K562 (cell line): Measurements from ENCODE around the gene GTPBP1. TPM values are rescaled to one million over a fixed set of nuclear protein-coding genes. Genes with fewer than 3 reads are reported as not detected.
A peak's percentile ranks its signal among the peaks of the same experiment; 100 is the strongest.

Source experiments
- BRCA1 ChIP-seq, 2 experiments: fragments of 450-650 bp in 1 of 2; sonication (generic) in 1 of 2; formaldehyde crosslinking in 1 of 2; IDR thresholded peaks; 2 replicates each; pipeline versions ENCODE4 v1.5.0 to v1.6.1; 2017 to 2020; ENCODE audit warnings: mild to moderate bottlenecking in 1 of 2, missing genetic modification reagents in 1 of 2
- FOXP1 ChIP-seq: sonication (generic); formaldehyde crosslinking; IDR thresholded peaks from 2 replicates; pipeline ENCODE4 v1.8.0; 2022; ENCODE audit warnings: mild to moderate bottlenecking, missing genetic modification reagents
- GABPB1 ChIP-seq: sonication (generic); formaldehyde crosslinking; IDR thresholded peaks from 2 replicates; pipeline ENCODE4 v1.8.0; 2022; ENCODE audit warnings: mild to moderate bottlenecking, missing genetic modification reagents
- GATA2 ChIP-seq: sonication (generic); formaldehyde crosslinking; IDR thresholded peaks from 2 replicates; pipeline ENCODE4 v1.4.0; 2020; ENCODE audit warnings: mild to moderate bottlenecking, missing genetic modification reagents
- HCFC1 ChIP-seq: IDR thresholded peaks from 2 replicates; pipeline ENCODE4 v1.6.1; 2012; ENCODE audit warnings: low read depth, low read length, improper control_type of control experiment
- IRF2 ChIP-seq: sonication (generic); formaldehyde crosslinking; IDR thresholded peaks from 2 replicates; pipeline ENCODE4 v1.8.1; 2022; ENCODE audit warnings: mild to moderate bottlenecking, missing genetic modification reagents
- MBD2 ChIP-seq: sonication (generic); IDR thresholded peaks from 2 replicates; pipeline ENCODE4 v1.6.1; 2016; ENCODE audit warnings: low read depth, borderline replicate concordance
- MYBL2 ChIP-seq, 2 experiments: fragments of 450-650 bp in 1 of 2; sonication (generic) in 1 of 2; formaldehyde crosslinking in 1 of 2; IDR thresholded peaks; 2 replicates each; pipeline versions ENCODE4 v1.6.1 to v1.8.1; 2017 to 2022; ENCODE audit warnings: borderline replicate concordance in 1 of 2, inconsistent platforms in 1 of 2, low read depth in 1 of 2, mild to moderate bottlenecking in 1 of 2, missing genetic modification reagents in 1 of 2, moderate library complexity in 1 of 2
- NFE2L1 ChIP-seq: fragments of 450-650 bp; IDR thresholded peaks from 2 replicates; pipeline ENCODE4 v1.6.1; 2016; ENCODE audit warnings: missing genetic modification characterization, low read depth, mild to moderate bottlenecking, missing compliant biosample characterization, moderate library complexity, borderline replicate concordance
- NR1H2 ChIP-seq: sonication (generic); formaldehyde crosslinking; IDR thresholded peaks from 2 replicates; pipeline ENCODE4 v1.4.0; 2020; ENCODE audit warnings: mild to moderate bottlenecking, missing genetic modification reagents
- PHTF2 ChIP-seq: fragments of 250-450 bp; sonication (Bioruptor Pico); IDR thresholded peaks from 2 replicates; pipeline ENCODE4 v1.5.0; 2021; ENCODE audit warnings: mild to moderate bottlenecking
- SAFB2 ChIP-seq: fragments of 200-400 bp; formaldehyde crosslinking; IDR thresholded peaks from 2 replicates; pipeline ENCODE4 v1.6.1; 2018; ENCODE audit warnings: borderline replicate concordance, low read length, low read depth, moderate library complexity; ENCODE audit not compliant: severe bottlenecking
- SOX6 ChIP-seq: fragments of 450-650 bp; IDR thresholded peaks from 2 replicates; pipeline ENCODE4 v1.6.1; 2014; ENCODE audit warnings: mild to moderate bottlenecking
- SP1 ChIP-seq: sonication (generic); formaldehyde crosslinking; IDR thresholded peaks from 2 replicates; pipeline ENCODE4 v1.8.1; 2022; ENCODE audit warnings: mild to moderate bottlenecking, missing genetic modification reagents
- TEAD4 ChIP-seq, 2 experiments: sonication (generic) in 1 of 2; formaldehyde crosslinking in 1 of 2; IDR thresholded peaks; 2 replicates each; pipeline versions ENCODE4 v1.6.1 to v1.8.0; 2012 to 2022; ENCODE audit warnings: borderline replicate concordance in 1 of 2, inconsistent platforms in 1 of 2, low read length in 1 of 2, mild to moderate bottlenecking in 1 of 2, missing genetic modification reagents in 1 of 2
- TSC22D4 ChIP-seq: fragments of 450-650 bp; IDR thresholded peaks from 2 replicates; pipeline ENCODE4 v1.6.1; 2016; ENCODE audit warnings: missing genetic modification characterization, missing biosample characterization, control low read depth
- ZFPM2 ChIP-seq: fragments of 250-450 bp; sonication (Bioruptor Pico); IDR thresholded peaks from 2 replicates; pipeline ENCODE4 v1.5.1; 2022; ENCODE audit warnings: mild to moderate bottlenecking
- ZNF232 ChIP-seq: sonication (generic); formaldehyde crosslinking; IDR thresholded peaks from 2 replicates; pipeline ENCODE4 v1.8.0; 2022; ENCODE audit warnings: mild to moderate bottlenecking, missing genetic modification reagents
- ZNF282 ChIP-seq: sonication (generic); formaldehyde crosslinking; IDR thresholded peaks from 2 replicates; pipeline ENCODE4 v1.8.1; 2023; ENCODE audit warnings: missing genetic modification reagents
- polyA plus RNA-seq, 8 experiments: library from polyadenylated mRNA; depleted of rRNA in 4 of 8; stranded (reverse) in 5 of 8; unstranded in 3 of 8; fragments of >200 nt; fragmentation: Nextera tagmentation in 2 of 8; fragmentation: Illumina TruSeq in 1 of 8; extraction: Ambion mirVana in 2 of 8; extraction: Trizol in 1 of 8; gene quantifications; 2 replicates each; pipeline versions ENCODE4 v1.2.1 to v1.2.3, GENCODE V29; 2011 to 2014; ENCODE audit warnings: inconsistent platforms in 1 of 8, missing spikeins in 1 of 8
- total RNA-seq, 7 experiments: library from RNA; depleted of rRNA in 6 of 7; stranded (reverse); fragments of >200 nt in 6 of 7; fragmentation: Illumina TruSeq in 2 of 7; extraction: Trizol in 2 of 7; gene quantifications; 2 replicates each; pipeline versions ENCODE4 v1.2.1 to v1.2.3, GENCODE V29; 2011 to 2021; ENCODE audit warnings: low replicate concordance in 1 of 7
- TF ChIP-seq, protein P1 (sequence below): fragments of 200-800 bp; sonication (Bioruptor generic); IDR thresholded peaks from 2 replicates; pipeline ENCODE4 v1.6.1; 2017; ENCODE audit warnings: missing genetic modification characterization, missing compliant biosample characterization
- TF ChIP-seq, protein P2 (sequence below): fragments of 450-650 bp; IDR thresholded peaks from 2 replicates; pipeline ENCODE4 v1.6.1; 2016
- TF ChIP-seq, protein P3 (sequence below): fragments of 450-650 bp; IDR thresholded peaks from 2 replicates; pipeline ENCODE4 v1.6.1; 2016; ENCODE audit warnings: antibody characterized with exemption
- TF ChIP-seq, protein P4 (sequence below): fragments of 250-450 bp; sonication (Bioruptor Pico); IDR thresholded peaks from 2 replicates; pipeline ENCODE4 v1.5.1; 2021; ENCODE audit warnings: mild to moderate bottlenecking

The GTPBP1 gene
- total and polyA plus RNA-seq, 9 of the 15 experiments (the other 6 are each of a cell fraction or from before 2014, with no cell fraction given), result 0.83 to 53.2 (median 23.3) TPM

DNA sequence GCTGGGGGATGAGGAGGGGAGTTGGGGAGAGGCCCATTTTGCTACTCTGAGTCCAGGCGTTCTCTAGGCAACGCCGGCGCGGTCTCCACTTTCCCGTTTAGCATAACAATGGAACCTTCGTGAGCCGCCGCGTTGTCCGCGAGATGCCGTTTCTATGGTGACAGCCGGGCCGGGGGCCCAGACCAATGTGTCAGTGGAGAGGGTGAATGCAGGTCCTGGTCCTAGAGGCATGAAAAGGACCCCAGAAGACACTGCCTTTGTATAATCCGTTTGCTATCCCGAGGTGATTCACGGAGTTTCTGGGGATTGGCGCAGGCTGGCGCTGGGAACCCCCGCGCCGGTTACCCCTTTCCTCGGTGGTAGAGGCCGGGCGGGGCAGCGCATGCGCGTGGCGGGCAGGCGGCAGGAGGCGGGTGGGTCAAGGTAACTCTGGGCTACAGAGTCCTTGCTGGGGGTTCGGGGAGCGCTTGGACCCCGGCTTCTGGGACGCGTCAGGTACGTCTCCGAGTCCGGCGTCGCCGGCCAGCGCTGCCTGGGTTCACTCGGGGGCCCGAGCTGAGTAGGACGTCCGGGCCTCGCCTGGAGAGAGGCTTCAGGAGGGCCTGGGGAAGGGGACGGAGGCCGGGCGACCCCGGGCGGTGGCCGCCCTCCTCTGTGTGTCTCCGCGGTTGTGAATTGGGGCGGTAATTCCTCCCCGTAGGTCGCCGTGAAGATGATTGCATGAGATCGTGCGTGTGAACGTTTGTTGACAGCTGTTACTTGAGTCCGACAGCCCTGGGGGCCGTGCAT is 49.3 kb upstream of the GTPBP1 start, which contains the start of the genes CBY1 and FAM227A (continued):
- TF ChIP-seq GABPB1 (CRISPR knock-in tag) (peak; percentile 18; the same call in 1 of the 2 replicates), SOX6 (peak; percentile 96), HCFC1 (no peak), MBD2 (peak; percentile 93), MYBL2 (IDR thresholded peaks at IDR 0.05; ENCODE audit: low read depth) (no peak), MYBL2 (CRISPR knock-in tag; IDR thresholded peaks at IDR 0.05; ENCODE audit: borderline replicate concordance) (no peak), FOXP1 (CRISPR knock-in tag) (no peak), IRF2 (CRISPR knock-in tag) (no peak), SP1 (CRISPR knock-in tag) (peak; percentile 49; the same call in 1 of the 2 replicates), NFE2L1 (tag) (no peak), ZNF232 (CRISPR knock-in tag) (no peak), TEAD4 (IDR thresholded peaks at IDR 0.05; ENCODE audit: low read length) (no peak), TEAD4 (CRISPR knock-in tag; IDR thresholded peaks at IDR 0.05; ENCODE audit: borderline replicate concordance) (no peak), PHTF2 (CRISPR knock-in tag) (no peak), SAFB2 (no peak), TSC22D4 (no peak), ZNF282 (CRISPR knock-in tag) (no peak), NR1H2 (CRISPR knock-in tag) (no peak), GATA2 (CRISPR knock-in tag) (no peak), ZFPM2 (CRISPR knock-in tag) (no peak), BRCA1 (IDR thresholded peaks at IDR 0.05) (no peak), BRCA1 (CRISPR knock-in tag; IDR thresholded peaks at IDR 0.05) (no peak)
- TF ChIP-seq, protein P1, sequence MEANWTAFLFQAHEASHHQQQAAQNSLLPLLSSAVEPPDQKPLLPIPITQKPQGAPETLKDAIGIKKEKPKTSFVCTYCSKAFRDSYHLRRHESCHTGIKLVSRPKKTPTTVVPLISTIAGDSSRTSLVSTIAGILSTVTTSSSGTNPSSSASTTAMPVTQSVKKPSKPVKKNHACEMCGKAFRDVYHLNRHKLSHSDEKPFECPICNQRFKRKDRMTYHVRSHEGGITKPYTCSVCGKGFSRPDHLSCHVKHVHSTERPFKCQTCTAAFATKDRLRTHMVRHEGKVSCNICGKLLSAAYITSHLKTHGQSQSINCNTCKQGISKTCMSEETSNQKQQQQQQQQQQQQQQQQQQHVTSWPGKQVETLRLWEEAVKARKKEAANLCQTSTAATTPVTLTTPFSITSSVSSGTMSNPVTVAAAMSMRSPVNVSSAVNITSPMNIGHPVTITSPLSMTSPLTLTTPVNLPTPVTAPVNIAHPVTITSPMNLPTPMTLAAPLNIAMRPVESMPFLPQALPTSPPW (CRISPR knock-in tag), result peak; percentile 58
- TF ChIP-seq, protein P2, sequence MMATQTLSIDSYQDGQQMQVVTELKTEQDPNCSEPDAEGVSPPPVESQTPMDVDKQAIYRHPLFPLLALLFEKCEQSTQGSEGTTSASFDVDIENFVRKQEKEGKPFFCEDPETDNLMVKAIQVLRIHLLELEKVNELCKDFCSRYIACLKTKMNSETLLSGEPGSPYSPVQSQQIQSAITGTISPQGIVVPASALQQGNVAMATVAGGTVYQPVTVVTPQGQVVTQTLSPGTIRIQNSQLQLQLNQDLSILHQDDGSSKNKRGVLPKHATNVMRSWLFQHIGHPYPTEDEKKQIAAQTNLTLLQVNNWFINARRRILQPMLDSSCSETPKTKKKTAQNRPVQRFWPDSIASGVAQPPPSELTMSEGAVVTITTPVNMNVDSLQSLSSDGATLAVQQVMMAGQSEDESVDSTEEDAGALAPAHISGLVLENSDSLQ, result peak; percentile 25; the same call in 1 of the 2 replicates
- TF ChIP-seq, protein P3, sequence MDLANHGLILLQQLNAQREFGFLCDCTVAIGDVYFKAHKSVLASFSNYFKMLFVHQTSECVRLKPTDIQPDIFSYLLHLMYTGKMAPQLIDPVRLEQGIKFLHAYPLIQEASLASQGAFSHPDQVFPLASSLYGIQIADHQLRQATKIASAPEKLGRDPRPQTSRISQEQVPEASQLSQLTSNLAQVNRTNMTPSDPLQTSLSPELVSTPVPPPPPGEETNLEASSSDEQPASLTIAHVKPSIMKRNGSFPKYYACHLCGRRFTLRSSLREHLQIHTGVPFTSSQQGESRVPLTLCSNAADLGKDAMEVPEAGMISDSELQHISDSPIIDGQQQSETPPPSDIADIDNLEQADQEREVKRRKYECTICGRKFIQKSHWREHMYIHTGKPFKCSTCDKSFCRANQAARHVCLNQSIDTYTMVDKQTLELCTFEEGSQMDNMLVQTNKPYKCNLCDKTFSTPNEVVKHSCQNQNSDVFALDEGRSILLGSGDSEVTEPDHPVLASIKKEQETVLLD, result peak; percentile 91
- TF ChIP-seq, protein P4, sequence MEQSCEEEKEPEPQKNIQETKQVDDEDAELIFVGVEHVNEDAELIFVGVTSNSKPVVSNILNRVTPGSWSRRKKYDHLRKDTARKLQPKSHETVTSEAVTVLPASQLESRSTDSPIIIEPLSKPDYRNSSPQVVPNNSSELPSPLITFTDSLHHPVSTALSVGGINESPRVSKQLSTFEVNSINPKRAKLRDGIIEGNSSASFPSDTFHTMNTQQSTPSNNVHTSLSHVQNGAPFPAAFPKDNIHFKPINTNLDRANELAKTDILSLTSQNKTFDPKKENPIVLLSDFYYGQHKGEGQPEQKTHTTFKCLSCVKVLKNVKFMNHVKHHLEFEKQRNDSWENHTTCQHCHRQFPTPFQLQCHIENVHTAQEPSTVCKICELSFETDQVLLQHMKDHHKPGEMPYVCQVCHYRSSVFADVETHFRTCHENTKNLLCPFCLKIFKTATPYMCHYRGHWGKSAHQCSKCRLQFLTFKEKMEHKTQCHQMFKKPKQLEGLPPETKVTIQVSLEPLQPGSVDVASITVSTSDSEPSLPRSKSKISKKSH (CRISPR knock-in tag), result no peak
